Measurements from ENCODE around the gene PLAAT4.

- TF ChIP-seq POU2F2 (IDR thresholded peaks at IDR 0.05; ENCODE audit: borderline replicate concordance, low read depth, low read length) (no peak), CTCF (IDR thresholded peaks at IDR 0.05 in 2 of 3, conservative IDR thresholded peaks at IDR 0.05 in 1 of 3; ENCODE audit: control insufficient read depth in 2 of 3, extremely low read depth in 1 of 3, insufficient read depth in 1 of 3, low read depth in 3 of 3, low read length in 3 of 3) (no peak), TAF1 (IDR thresholded peaks at IDR 0.05; ENCODE audit: borderline replicate concordance, low read depth, low read length) (no peak)
These were observed 28.3 kb downstream of the PLAAT4 start for GRCh38 chr11:63564784-63565350.
